Measurements from ENCODE around the gene LIMK1.
"Not testable (repeated sequence)": the region's sequence is repeated elsewhere in the genome, so short reads cannot be mapped to it uniquely, and the experiment has no call there.

Gene LIMK1

DNA sequence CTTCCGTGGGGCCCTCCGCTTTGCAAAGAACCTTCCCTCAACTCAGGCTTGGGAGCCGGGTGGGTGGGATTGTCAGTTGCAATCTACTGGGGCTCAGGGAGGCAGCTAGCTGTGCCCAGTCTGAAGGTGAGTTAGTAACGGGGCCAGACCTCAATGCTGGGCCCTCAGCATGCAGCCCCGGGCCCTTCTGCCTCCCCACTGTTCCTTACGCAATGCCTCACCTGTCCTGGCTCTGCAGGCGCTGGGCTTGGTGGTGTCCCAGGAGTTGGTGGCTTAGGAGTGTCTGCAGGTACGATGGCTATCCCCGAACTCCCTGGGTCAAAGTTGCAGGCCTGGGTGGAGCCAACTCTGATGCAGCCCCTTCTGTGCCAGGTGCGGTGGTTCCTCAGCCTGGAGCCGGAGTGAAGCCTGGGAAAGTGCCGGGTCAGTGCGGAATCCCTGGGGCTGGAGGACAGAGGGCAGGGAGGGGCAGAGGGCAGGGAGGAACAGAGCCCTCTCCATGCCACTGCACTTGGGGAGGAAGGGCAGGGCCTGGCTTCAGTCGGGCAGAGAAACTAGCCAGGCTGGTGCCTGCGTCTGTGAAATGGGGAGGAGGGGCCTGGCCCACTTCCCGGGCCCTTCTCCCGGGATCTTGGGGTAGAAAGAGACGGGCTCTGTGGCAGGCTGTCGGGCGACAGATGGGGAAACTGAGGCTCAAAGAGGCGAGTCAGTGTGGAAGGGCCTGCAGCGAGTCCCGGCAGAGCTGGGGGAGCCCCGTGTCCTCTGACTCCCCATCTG lies 40.7 kb upstream of the LIMK1 start:
- no peak for DNase-seq (ENCODE audit: low read depth)
- TF ChIP-seq, protein P1, sequence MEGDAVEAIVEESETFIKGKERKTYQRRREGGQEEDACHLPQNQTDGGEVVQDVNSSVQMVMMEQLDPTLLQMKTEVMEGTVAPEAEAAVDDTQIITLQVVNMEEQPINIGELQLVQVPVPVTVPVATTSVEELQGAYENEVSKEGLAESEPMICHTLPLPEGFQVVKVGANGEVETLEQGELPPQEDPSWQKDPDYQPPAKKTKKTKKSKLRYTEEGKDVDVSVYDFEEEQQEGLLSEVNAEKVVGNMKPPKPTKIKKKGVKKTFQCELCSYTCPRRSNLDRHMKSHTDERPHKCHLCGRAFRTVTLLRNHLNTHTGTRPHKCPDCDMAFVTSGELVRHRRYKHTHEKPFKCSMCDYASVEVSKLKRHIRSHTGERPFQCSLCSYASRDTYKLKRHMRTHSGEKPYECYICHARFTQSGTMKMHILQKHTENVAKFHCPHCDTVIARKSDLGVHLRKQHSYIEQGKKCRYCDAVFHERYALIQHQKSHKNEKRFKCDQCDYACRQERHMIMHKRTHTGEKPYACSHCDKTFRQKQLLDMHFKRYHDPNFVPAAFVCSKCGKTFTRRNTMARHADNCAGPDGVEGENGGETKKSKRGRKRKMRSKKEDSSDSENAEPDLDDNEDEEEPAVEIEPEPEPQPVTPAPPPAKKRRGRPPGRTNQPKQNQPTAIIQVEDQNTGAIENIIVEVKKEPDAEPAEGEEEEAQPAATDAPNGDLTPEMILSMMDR (IDR thresholded peaks at IDR 0.05; ENCODE audit: low read length, missing control alignments): no peak
- H3K4me3 ChIP-seq (replicated peaks; ENCODE audit: low read depth, low read length): no peak overlapping the region

DNA sequence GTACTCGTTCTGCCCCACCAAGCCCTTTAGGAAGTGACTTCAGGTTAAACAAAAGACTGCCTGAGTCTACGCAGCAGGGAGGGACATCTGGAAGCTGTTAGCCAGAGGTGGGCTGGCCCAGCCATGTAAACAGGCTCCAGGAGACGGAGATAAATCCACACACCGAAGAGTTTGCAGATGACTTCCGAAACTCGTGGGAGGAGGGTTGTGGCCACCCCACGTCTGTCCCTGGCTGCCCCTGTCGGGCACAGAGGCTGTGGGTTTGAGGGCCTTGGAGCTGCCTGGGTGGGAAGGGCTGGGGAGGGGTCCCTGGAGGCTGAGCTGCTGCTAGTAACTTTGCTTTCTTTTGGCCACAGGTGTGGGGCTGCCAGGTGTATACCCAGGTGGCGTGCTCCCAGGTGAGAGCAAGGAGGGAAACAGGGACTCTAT lies 40.1 kb upstream of the LIMK1 start:
- no peak for DNase-seq (ENCODE audit: low read depth)
- no peak overlapping the region for H3K4me3 ChIP-seq (replicated peaks; ENCODE audit: low read depth, low read length)
- TF ChIP-seq, protein P1 (IDR thresholded peaks at IDR 0.05; ENCODE audit: low read length, missing control alignments): no peak

DNA sequence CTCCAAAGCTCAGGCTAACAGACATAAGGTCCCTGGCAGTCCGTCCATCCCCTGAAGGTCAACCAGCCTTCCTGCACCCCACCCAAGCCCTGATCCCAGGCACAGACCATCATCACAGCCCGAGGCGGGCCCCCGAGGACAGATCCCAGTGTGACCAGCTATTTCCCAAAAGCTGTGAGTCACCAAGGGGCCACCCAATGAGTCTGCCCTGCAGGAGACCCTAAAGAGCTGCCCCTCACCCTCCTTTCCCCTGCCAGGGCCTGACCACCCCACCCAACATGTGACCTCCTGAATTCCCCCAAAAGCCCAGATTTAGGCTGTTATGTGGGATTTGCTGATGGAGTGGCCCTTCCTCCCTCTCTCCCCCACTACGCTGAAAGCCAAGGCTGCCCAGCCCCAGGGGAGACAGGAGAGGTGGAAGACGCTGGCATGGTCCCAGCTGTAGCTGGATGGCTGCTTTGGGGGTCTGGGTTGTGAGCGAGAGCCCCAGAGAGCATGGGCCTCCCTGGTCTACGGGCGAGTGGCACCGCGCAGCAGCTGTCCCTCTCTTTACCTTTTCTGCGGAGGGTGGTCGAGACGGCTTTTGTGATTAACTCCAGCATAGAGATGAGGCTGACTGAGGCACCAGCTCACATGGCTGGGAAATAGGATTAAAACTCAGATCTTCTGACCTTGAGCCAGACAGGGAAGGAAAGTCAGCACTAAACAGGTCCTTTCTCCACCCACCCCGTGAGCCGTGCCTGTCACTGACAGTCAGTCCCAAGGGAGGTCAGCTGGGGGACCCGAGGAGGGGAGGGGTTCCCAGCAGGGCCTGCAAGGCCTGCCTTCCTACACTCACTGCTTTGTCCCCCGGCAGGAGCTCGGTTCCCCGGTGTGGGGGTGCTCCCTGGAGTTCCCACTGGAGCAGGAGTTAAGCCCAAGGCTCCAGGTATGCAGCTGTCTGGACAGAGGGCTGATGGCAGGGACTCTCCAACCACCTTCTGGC lies 38.9 kb upstream of the LIMK1 start:
- DNase-seq (ENCODE audit: low read depth): no peak
- H3K4me3 ChIP-seq (replicated peaks; ENCODE audit: low read depth, low read length): no peak overlapping the region
- TF ChIP-seq, protein P1 (IDR thresholded peaks at IDR 0.05; ENCODE audit: low read length, missing control alignments): no peak

DNA sequence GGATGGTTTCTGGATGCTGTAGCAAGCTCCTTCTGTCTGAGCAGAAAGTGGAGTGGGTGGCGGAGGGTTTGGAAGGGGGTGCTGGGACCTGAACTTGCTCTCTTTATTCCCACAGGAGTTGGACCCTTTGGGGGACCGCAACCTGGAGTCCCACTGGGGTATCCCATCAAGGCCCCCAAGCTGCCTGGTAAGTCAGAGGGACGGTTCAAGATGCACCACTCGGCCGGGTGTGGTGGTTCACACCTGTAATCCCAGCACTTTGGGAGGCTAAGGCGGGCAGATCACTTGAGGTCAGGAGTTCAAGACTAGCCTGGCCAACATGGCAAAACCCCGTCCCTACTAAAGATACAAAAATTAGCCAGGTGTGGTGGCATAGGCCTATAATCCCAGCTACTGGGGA lies 37.0 kb upstream of the LIMK1 start:
- not testable (repeated sequence) for DNase-seq (ENCODE audit: low read depth); H3K4me3 ChIP-seq (replicated peaks; ENCODE audit: low read depth, low read length)

DNA sequence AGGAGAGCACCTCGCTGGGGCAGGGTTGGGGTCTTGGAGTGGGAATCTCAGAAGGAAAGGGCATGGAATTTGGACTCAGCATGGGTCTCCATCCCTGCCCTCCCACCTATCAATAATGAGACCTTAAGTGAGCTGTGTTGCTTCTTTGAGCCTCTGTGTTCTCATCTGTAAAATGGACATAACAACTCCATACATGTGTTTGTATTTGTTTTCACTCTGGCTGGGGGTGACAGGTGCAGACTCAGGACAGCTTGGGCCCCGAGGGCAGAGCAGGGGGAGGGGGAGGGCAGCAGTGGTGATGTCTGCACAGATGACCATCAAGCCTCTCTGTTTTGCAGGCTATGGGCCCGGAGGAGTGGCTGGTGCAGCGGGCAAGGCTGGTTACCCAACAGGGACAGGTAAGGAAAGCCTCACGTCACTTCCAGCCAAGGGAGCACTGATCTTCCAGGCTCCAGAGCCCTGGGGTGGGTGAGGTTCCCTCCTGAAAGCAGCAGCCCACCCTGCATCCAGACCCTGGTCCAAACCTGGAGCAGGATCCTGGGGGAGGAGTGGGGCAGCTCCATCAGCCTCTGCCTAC lies 35.7 kb upstream of the LIMK1 start:
- TF ChIP-seq, protein P1 (IDR thresholded peaks at IDR 0.05; ENCODE audit: low read length, missing control alignments): no peak
- no peak for DNase-seq (ENCODE audit: low read depth)
- no peak overlapping the region for H3K4me3 ChIP-seq (replicated peaks; ENCODE audit: low read depth, low read length)

DNA sequence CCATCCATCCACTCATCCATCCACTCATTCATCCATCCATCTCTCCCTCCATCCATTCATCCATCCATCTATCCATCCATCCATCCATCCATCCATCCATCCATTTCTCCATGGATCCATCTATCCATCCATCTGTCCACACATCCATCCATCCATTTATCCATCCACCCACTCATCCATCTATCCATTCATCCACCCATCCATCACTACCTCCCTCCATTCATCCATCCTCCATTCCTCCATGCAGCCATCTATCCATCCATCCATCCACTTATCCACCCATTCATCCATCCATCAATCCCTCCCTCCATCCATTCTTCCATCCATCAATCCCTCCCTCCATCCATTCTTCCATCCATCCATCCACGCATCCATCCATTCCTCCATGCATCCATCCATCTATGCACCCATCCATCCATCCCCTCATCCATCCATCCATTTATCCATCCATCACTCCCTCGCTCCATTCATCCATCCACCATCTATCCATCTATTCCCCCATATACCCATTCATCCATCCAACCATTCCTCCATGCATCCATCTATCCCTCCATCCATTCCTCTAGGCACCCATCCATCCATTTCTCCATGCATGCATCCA lies 34.5 kb upstream of the LIMK1 start:
- no peak overlapping the region for H3K4me3 ChIP-seq (replicated peaks; ENCODE audit: low read depth, low read length)
- TF ChIP-seq, protein P1 (IDR thresholded peaks at IDR 0.05; ENCODE audit: low read length, missing control alignments): no peak
- DNase-seq (ENCODE audit: low read depth): no peak
